Smooth muscle cell (in vitro differentiated cells): ENCODE results near the gene BBS9. TPM values are rescaled to one million over a fixed set of nuclear protein-coding genes. Genes with fewer than 3 reads are reported as not detected.

Experiments
- DNase-seq: peaks from one replicate; lab custom pipeline; 2025; ENCODE audit not compliant: unreplicated experiment; lab: John Stamatoyannopoulos, UW
- H2AFZ ChIP-seq: fragments of 200-600 bp; sonication (generic); 2 replicates; pipeline ENCODE4 v1.6.0; 2016; ENCODE audit warnings: antibody characterized with exemption, low read depth, mild to moderate bottlenecking
- H3F3A ChIP-seq: fragments of 200-600 bp; sonication (generic); 2 replicates; pipeline ENCODE4 v1.6.0; 2017; ENCODE audit warnings: antibody characterized with exemption, low read depth
- H3K27ac ChIP-seq: fragments of 200-600 bp; sonication (generic); 2 replicates; pipeline ENCODE4 v1.5.1; 2016; ENCODE audit warnings: low read depth, mild to moderate bottlenecking
- H3K27me3 ChIP-seq: fragments of 200-600 bp; sonication (generic); 2 replicates; pipeline ENCODE4 v1.6.1; 2016; ENCODE audit warnings: low read depth, mild to moderate bottlenecking
- H3K36me3 ChIP-seq: fragments of 200-600 bp; sonication (generic); 2 replicates; pipeline ENCODE4 v1.5.1; 2016; ENCODE audit warnings: low read depth
- H3K4me1 ChIP-seq: fragments of 200-600 bp; sonication (generic); 2 replicates; pipeline ENCODE4 v1.5.1; 2016; ENCODE audit warnings: low read depth
- H3K4me2 ChIP-seq: fragments of 200-600 bp; sonication (generic); 2 replicates; pipeline ENCODE4 v1.6.0; 2016; ENCODE audit warnings: mild to moderate bottlenecking
- H3K4me3 ChIP-seq: fragments of 200-600 bp; sonication (generic); 2 replicates; pipeline ENCODE4 v1.5.1; 2016; ENCODE audit warnings: mild to moderate bottlenecking
- H3K79me2 ChIP-seq: fragments of 200-600 bp; sonication (generic); 2 replicates; pipeline ENCODE4 v1.6.0; 2016; ENCODE audit warnings: low read depth, mild to moderate bottlenecking
- H3K9ac ChIP-seq: fragments of 200-600 bp; sonication (generic); 2 replicates; pipeline ENCODE4 v1.6.0; 2016; ENCODE audit warnings: low read depth
- H3K9me3 ChIP-seq: fragments of 200-600 bp; sonication (generic); replicated peaks from 2 replicates; pipeline ENCODE4 v1.5.1; 2016; ENCODE audit warnings: low read depth
- H4K20me1 ChIP-seq: fragments of 200-600 bp; sonication (generic); 2 replicates; pipeline ENCODE4 v1.6.0; 2016; ENCODE audit warnings: low read depth
- CTCF ChIP-seq: fragments of 200-600 bp; sonication (generic); IDR thresholded peaks from 2 replicates; pipeline ENCODE4 v1.5.1; 2017; ENCODE audit warnings: borderline replicate concordance, mild to moderate bottlenecking, antibody characterized with exemption; ENCODE audit not compliant: insufficient read depth, poor library complexity, severe bottlenecking
- WGBS: methylation state at CpG from one replicate; pipeline ENCODE4 v1.1.7; 2016; ENCODE audit warnings: low lambda C conversion rate; 5-methylcytosine and 5-hydroxymethylcytosine counted together
- polyA plus RNA-seq: library from polyadenylated mRNA; unstranded; fragments of >200 nt; fragmentation: Nextera tagmentation; extraction: Ambion mirVana; gene quantifications from 2 replicates; pipeline ENCODE4 v1.2.1, GENCODE V29; 2016
- total RNA-seq: library from RNA; depleted of rRNA; stranded (reverse); fragments of >200 nt; gene quantifications from 2 replicates; pipeline ENCODE4 v1.2.3, GENCODE V29; 2014

The BBS9 gene
- total and polyA plus RNA-seq, 2 experiments from 2014 or later: 12.8 to 19.6 TPM

- Histone ChIP-seq H4K20me1 (no peaks in the 10 kb centered on the region), H3K79me2 (no peaks in the 10 kb centered on the region), H3K4me1 (no peaks in the 10 kb centered on the region), H3K9ac (no peak overlapping the region), H3K9me3 (no peaks in the 10 kb centered on the region), H2AFZ (no peak overlapping the region), H3K27ac (no peak overlapping the region), H3K27me3 (no peaks in the 10 kb centered on the region), H3K4me2 (no peak overlapping the region), H3K4me3 (no peak overlapping the region), H3F3A (no peaks in the 10 kb centered on the region), H3K36me3 (no peaks in the 10 kb centered on the region)
- 92% methylated on average over 3 of the region's 3 CpGs for WGBS
- DNase-seq: no peak
- no peak for TF ChIP-seq CTCF
These were observed 281.7 kb downstream of the BBS9 start for GRCh38 chr7:33411020-33411419.

GRCh38 chr7:33412331-33412730 lies 283.0 kb downstream of the BBS9 start:
- Histone ChIP-seq H3K4me3 (no peak overlapping the region), H2AFZ (no peak overlapping the region), H3K79me2 (no peaks in the 10 kb centered on the region), H3K9ac (no peak overlapping the region), H3K4me1 (no peaks in the 10 kb centered on the region), H3F3A (no peaks in the 10 kb centered on the region), H3K27me3 (no peaks in the 10 kb centered on the region), H3K36me3 (no peaks in the 10 kb centered on the region), H3K27ac (no peak overlapping the region), H3K4me2 (no peak overlapping the region), H4K20me1 (no peaks in the 10 kb centered on the region), H3K9me3 (no peaks in the 10 kb centered on the region)
- DNase-seq: no peak
- TF ChIP-seq CTCF: no peak

GRCh38 chr7:33418251-33418701 lies 288.9 kb downstream of the BBS9 start:
- no peak overlapping the region for H3K4me3 ChIP-seq
- DNase-seq: no peak
- no peaks in the 10 kb centered on the region for H3F3A ChIP-seq
- no peak overlapping the region for H3K9ac ChIP-seq
- H2AFZ ChIP-seq: no peak overlapping the region
- no peak overlapping the region for H3K4me2 ChIP-seq
- no peaks in the 10 kb centered on the region for H3K27me3 ChIP-seq
- no peak for TF ChIP-seq CTCF
- H3K36me3 ChIP-seq: no peaks in the 10 kb centered on the region
- WGBS: 56% methylated on average over 6 of the region's 6 CpGs
- no peak overlapping the region for H3K27ac ChIP-seq
- no peaks in the 10 kb centered on the region for H3K9me3 ChIP-seq
- no peaks in the 10 kb centered on the region for H3K79me2 ChIP-seq
- H3K4me1 ChIP-seq: peaks cover 13% of the 10 kb centered on the region
- H4K20me1 ChIP-seq: no peaks in the 10 kb centered on the region

GRCh38 chr7:33420311-33420940 lies 291.1 kb downstream of the BBS9 start:
- Histone ChIP-seq H3F3A (no peaks in the 10 kb centered on the region), H2AFZ (no peak overlapping the region), H3K9ac (no peak overlapping the region), H3K36me3 (no peaks in the 10 kb centered on the region), H3K79me2 (no peaks in the 10 kb centered on the region), H3K4me2 (no peak overlapping the region), H3K4me1 (peaks cover 13% of the 10 kb centered on the region), H4K20me1 (no peaks in the 10 kb centered on the region), H3K27me3 (no peaks in the 10 kb centered on the region), H3K4me3 (no peak overlapping the region), H3K9me3 (no peaks in the 10 kb centered on the region), H3K27ac (no peak overlapping the region)
- no peak for DNase-seq
- no peak for TF ChIP-seq CTCF
- 85% methylated on average over 6 of the region's 6 CpGs for WGBS
